Smooth muscle cell (in vitro differentiated cells): ENCODE data around the gene TMIGD1. TPM values are rescaled to one million over a fixed set of nuclear protein-coding genes. Genes with fewer than 3 reads are reported as not detected.

Source experiments
- DNase-seq: peaks from one replicate; lab custom pipeline; 2025; ENCODE audit not compliant: unreplicated experiment; lab: John Stamatoyannopoulos, UW
- H2AFZ ChIP-seq: fragments of 200-600 bp; sonication (generic); 2 replicates; pipeline ENCODE4 v1.6.0; 2016; ENCODE audit warnings: antibody characterized with exemption, low read depth, mild to moderate bottlenecking
- H3F3A ChIP-seq: fragments of 200-600 bp; sonication (generic); 2 replicates; pipeline ENCODE4 v1.6.0; 2017; ENCODE audit warnings: antibody characterized with exemption, low read depth
- H3K27ac ChIP-seq: fragments of 200-600 bp; sonication (generic); 2 replicates; pipeline ENCODE4 v1.5.1; 2016; ENCODE audit warnings: low read depth, mild to moderate bottlenecking
- H3K27me3 ChIP-seq: fragments of 200-600 bp; sonication (generic); 2 replicates; pipeline ENCODE4 v1.6.1; 2016; ENCODE audit warnings: low read depth, mild to moderate bottlenecking
- H3K36me3 ChIP-seq: fragments of 200-600 bp; sonication (generic); 2 replicates; pipeline ENCODE4 v1.5.1; 2016; ENCODE audit warnings: low read depth
- H3K4me1 ChIP-seq: fragments of 200-600 bp; sonication (generic); 2 replicates; pipeline ENCODE4 v1.5.1; 2016; ENCODE audit warnings: low read depth
- H3K4me2 ChIP-seq: fragments of 200-600 bp; sonication (generic); 2 replicates; pipeline ENCODE4 v1.6.0; 2016; ENCODE audit warnings: mild to moderate bottlenecking
- H3K4me3 ChIP-seq: fragments of 200-600 bp; sonication (generic); 2 replicates; pipeline ENCODE4 v1.5.1; 2016; ENCODE audit warnings: mild to moderate bottlenecking
- H3K79me2 ChIP-seq: fragments of 200-600 bp; sonication (generic); 2 replicates; pipeline ENCODE4 v1.6.0; 2016; ENCODE audit warnings: low read depth, mild to moderate bottlenecking
- H3K9ac ChIP-seq: fragments of 200-600 bp; sonication (generic); 2 replicates; pipeline ENCODE4 v1.6.0; 2016; ENCODE audit warnings: low read depth
- H3K9me3 ChIP-seq: fragments of 200-600 bp; sonication (generic); replicated peaks from 2 replicates; pipeline ENCODE4 v1.5.1; 2016; ENCODE audit warnings: low read depth
- H4K20me1 ChIP-seq: fragments of 200-600 bp; sonication (generic); 2 replicates; pipeline ENCODE4 v1.6.0; 2016; ENCODE audit warnings: low read depth
- WGBS: methylation state at CpG from one replicate; pipeline ENCODE4 v1.1.7; 2016; ENCODE audit warnings: low lambda C conversion rate; 5-methylcytosine and 5-hydroxymethylcytosine counted together
- polyA plus RNA-seq: library from polyadenylated mRNA; unstranded; fragments of >200 nt; fragmentation: Nextera tagmentation; extraction: Ambion mirVana; gene quantifications from 2 replicates; pipeline ENCODE4 v1.2.1, GENCODE V29; 2016
- total RNA-seq: library from RNA; depleted of rRNA; stranded (reverse); fragments of >200 nt; gene quantifications from 2 replicates; pipeline ENCODE4 v1.2.3, GENCODE V29; 2014
- TF ChIP-seq, protein P1 (sequence below): fragments of 200-600 bp; sonication (generic); IDR thresholded peaks from 2 replicates; pipeline ENCODE4 v1.5.1; 2017; ENCODE audit warnings: borderline replicate concordance, mild to moderate bottlenecking, antibody characterized with exemption; ENCODE audit not compliant: insufficient read depth, poor library complexity, severe bottlenecking

TMIGD1 gene
- total and polyA plus RNA-seq, 2 experiments from 2014 or later, result not detected

DNA sequence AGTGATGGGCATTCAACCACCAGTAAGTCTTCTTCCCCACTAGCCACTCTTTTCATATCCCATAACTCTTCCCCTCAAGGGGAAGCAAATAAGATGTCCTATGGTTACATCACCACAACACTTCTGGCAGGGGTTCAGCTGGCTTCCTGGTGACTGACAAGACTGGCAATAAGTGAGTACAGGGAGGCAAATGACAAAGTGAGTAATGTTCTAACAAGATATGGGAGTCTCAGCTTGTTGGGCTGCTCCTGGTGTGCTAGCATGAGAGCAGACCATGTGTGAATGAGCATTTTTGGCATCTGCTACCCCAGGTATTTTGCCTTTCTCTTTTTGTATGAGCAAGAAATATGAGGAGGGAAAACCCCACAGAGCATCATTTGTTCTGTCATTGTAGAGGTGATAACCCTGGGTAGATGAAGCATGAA is 9.9 kb downstream of the TMIGD1 start:
- Histone ChIP-seq H3K36me3 (no peaks in the 10 kb centered on the region), H3K9me3 (no peaks in the 10 kb centered on the region), H4K20me1 (no peaks in the 10 kb centered on the region), H3K9ac (no peak overlapping the region), H3K27ac (no peak overlapping the region), H3K4me3 (no peak overlapping the region), H3K79me2 (no peaks in the 10 kb centered on the region), H3K4me2 (no peak overlapping the region), H3F3A (no peaks in the 10 kb centered on the region), H3K27me3 (peaks cover 15% of the 10 kb centered on the region), H3K4me1 (no peaks in the 10 kb centered on the region), H2AFZ (no peak overlapping the region)
- DNase-seq, result no peak
- TF ChIP-seq, protein P1, sequence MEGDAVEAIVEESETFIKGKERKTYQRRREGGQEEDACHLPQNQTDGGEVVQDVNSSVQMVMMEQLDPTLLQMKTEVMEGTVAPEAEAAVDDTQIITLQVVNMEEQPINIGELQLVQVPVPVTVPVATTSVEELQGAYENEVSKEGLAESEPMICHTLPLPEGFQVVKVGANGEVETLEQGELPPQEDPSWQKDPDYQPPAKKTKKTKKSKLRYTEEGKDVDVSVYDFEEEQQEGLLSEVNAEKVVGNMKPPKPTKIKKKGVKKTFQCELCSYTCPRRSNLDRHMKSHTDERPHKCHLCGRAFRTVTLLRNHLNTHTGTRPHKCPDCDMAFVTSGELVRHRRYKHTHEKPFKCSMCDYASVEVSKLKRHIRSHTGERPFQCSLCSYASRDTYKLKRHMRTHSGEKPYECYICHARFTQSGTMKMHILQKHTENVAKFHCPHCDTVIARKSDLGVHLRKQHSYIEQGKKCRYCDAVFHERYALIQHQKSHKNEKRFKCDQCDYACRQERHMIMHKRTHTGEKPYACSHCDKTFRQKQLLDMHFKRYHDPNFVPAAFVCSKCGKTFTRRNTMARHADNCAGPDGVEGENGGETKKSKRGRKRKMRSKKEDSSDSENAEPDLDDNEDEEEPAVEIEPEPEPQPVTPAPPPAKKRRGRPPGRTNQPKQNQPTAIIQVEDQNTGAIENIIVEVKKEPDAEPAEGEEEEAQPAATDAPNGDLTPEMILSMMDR, result no peak

DNA sequence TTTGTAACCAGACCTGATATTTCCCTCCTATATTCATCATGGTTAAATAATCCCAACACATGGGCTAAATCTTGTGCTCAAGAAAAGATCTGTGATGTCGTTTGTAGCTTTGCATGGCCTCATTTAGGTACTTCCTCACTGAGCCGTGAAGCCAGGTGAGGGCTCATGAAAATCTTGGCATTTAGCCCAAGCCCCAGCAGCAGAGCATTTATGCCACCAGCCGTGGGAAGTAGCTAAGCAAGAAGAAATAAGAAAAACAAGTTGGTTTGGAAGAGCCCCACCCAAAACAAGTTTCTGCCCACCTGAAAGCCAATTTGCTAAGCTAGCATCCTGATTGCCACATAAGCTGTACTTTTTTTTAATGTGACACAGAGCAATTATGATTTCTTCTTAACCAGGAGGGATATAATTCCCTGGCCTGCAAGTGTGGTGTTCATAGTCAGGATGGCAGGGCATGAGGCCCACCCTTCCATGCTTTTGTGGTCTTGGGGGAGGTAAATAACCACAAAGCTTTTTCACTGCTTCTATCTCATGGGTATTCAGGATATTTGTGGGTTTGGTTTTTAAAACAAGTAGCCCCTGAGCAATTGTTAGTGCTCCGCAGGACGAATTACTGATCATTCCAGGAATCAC is 10.5 kb downstream of the TMIGD1 start:
- WGBS, result 80% methylated on average over 5 of the region's 5 CpGs
- H2AFZ ChIP-seq, result no peak overlapping the region
- DNase-seq, result no peak
- no peak overlapping the region for H3K4me3 ChIP-seq
- no peaks in the 10 kb centered on the region for H4K20me1 ChIP-seq
- no peak overlapping the region for H3K9ac ChIP-seq
- no peaks in the 10 kb centered on the region for H3K9me3 ChIP-seq
- no peaks in the 10 kb centered on the region for H3K79me2 ChIP-seq
- no peak overlapping the region for H3K4me2 ChIP-seq
- no peaks in the 10 kb centered on the region for H3K36me3 ChIP-seq
- peaks cover 15% of the 10 kb centered on the region for H3K27me3 ChIP-seq
- no peaks in the 10 kb centered on the region for H3F3A ChIP-seq
- TF ChIP-seq, protein P1, result no peak
- H3K27ac ChIP-seq, result no peak overlapping the region
- H3K4me1 ChIP-seq, result no peaks in the 10 kb centered on the region

DNA sequence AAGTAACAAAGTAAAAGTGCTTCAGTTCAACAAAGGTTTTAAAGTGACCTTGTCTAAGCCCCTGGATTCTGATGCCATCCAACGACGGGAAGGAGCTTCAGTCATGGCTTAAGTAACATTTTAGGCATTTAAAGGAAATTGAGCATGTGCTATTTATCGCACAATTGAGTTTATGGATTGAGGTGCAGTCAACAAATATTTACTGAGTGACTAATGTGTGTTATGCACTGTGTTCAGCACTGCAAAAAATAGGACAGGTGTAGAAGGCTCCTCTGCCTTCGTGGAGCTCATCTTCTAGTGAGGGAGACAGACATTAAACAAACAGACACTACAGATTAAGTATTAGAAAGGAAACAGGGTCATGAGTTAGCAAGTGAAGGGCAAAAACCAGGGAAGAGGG is 12.5 kb downstream of the TMIGD1 start:
- WGBS, result 89% methylated on average over 4 of the region's 4 CpGs
- no peaks in the 10 kb centered on the region for H3K4me1 ChIP-seq
- no peak for DNase-seq

DNA sequence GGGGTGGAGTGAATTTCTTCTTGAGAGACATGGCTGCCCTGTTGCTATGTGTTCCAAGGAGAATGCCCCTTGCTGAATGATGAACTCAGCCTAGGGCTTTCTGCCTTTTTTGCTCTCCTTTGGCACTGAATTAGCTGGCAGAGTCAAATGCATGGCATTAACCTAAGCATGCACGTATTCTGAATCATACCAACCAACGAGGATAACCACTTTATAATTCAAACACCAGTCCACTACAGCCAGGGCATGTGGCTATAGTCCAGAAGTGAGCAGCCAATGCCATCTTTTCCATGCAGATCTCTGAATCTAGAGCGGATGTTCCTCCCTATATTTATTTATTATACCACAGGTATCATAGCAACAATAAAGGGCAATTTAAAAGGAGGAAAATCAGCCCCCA is 15.7 kb downstream of the TMIGD1 start:
- Histone ChIP-seq H3K9me3 (no peaks in the 10 kb centered on the region), H2AFZ (no peak overlapping the region), H3K4me3 (no peak overlapping the region), H3K4me2 (no peak overlapping the region), H3K36me3 (no peaks in the 10 kb centered on the region), H3K4me1 (no peaks in the 10 kb centered on the region), H3K27ac (no peak overlapping the region), H3K79me2 (no peaks in the 10 kb centered on the region), H4K20me1 (no peaks in the 10 kb centered on the region), H3K27me3 (no peaks in the 10 kb centered on the region), H3K9ac (no peak overlapping the region), H3F3A (peaks cover 6% of the 10 kb centered on the region)
- TF ChIP-seq, protein P1, result no peak
- 83% methylated on average over 3 of the region's 3 CpGs for WGBS
- no peak for DNase-seq

More for the DNA sequence above, 12.5 kb downstream of the TMIGD1 start:
- H3K27me3 ChIP-seq, result peaks cover 15% of the 10 kb centered on the region
- H3K4me3 ChIP-seq, result no peak overlapping the region
- H3K27ac ChIP-seq, result no peak overlapping the region
- H3K9me3 ChIP-seq, result no peaks in the 10 kb centered on the region
- H3K79me2 ChIP-seq, result no peaks in the 10 kb centered on the region
- TF ChIP-seq, protein P1, result no peak
- H3K4me2 ChIP-seq, result no peak overlapping the region
- no peaks in the 10 kb centered on the region for H3F3A ChIP-seq
- no peak overlapping the region for H2AFZ ChIP-seq
- H3K36me3 ChIP-seq, result no peaks in the 10 kb centered on the region
- no peaks in the 10 kb centered on the region for H4K20me1 ChIP-seq
- no peak overlapping the region for H3K9ac ChIP-seq
